OCI-LY7 (cell line): Measurements from ENCODE around the gene RAD23A. TPM values are rescaled to one million over a fixed set of nuclear protein-coding genes. Genes with fewer than 3 reads are reported as not detected.

ENCODE experiments used
- BruUV-seq: library from RNA; stranded (reverse); fragments of 400-500 nt; replicated peaks from 2 replicates; lab custom pipeline; 2021; lab: Mats Ljungman, UMichigan
- CTCF ChIA-PET: fragments of 300-600 bp; sonication (Branson Sonifier 250); formaldehyde crosslinking; loops from one replicate; lab custom pipeline; 2022; ENCODE audit warnings: antibody characterized with exemption; ENCODE audit not compliant: unreplicated experiment; lab: Charles Lee
- POLR2A ChIA-PET: fragments of 300-600 bp; sonication (Branson Sonifier 250); formaldehyde crosslinking; loops from one replicate; lab custom pipeline; 2022; ENCODE audit warnings: antibody characterized with exemption; lab: Charles Lee
- DNase-seq: peaks from one replicate; pipeline ENCODE4 v3.0.0-alpha.2; 2015; ENCODE audit warnings: low spot score
- H2AFZ ChIP-seq: fragments of 200-600 bp; sonication (generic), shearing (Covaris generic); 2 replicates; pipeline ENCODE4 v1.6.1; 2014; ENCODE audit warnings: mild to moderate bottlenecking, antibody characterized with exemption, low read length, moderate library complexity
- H3K27ac ChIP-seq: fragments of 200-600 bp; sonication (generic); 2 replicates; pipeline ENCODE4 v1.5.1; 2014; ENCODE audit warnings: mixed run types, low read depth, mild to moderate bottlenecking, moderate library complexity, low read length, inconsistent platforms; ENCODE audit not compliant: poor library complexity, severe bottlenecking
- H3K36me3 ChIP-seq: fragments of 200-600 bp; sonication (generic); 2 replicates; pipeline ENCODE4 v1.6.1; 2014; ENCODE audit warnings: mild to moderate bottlenecking, antibody characterized with exemption, low read length, moderate library complexity, mixed read lengths; ENCODE audit not compliant: insufficient read depth
- H3K4me1 ChIP-seq: fragments of 200-600 bp; sonication (generic); 2 replicates; pipeline ENCODE4 v1.5.1; 2014; ENCODE audit warnings: mild to moderate bottlenecking, low read length; ENCODE audit not compliant: insufficient read depth, poor library complexity, severe bottlenecking
- H3K4me2 ChIP-seq: fragments of 200-600 bp; sonication (generic); 2 replicates; pipeline ENCODE4 v1.6.1; 2014; ENCODE audit warnings: mild to moderate bottlenecking, low read length
- H3K4me3 ChIP-seq: fragments of 200-600 bp; sonication (generic); 2 replicates; pipeline ENCODE4 v1.5.1; 2014; ENCODE audit warnings: mild to moderate bottlenecking, low read depth, low read length; ENCODE audit not compliant: poor library complexity, severe bottlenecking
- H3K79me2 ChIP-seq: fragments of 200-600 bp; sonication (generic); 2 replicates; pipeline ENCODE4 v1.6.1; 2016; ENCODE audit warnings: low read depth, mild to moderate bottlenecking, low read length, moderate library complexity, mixed read lengths; ENCODE audit not compliant: insufficient read depth
- H3K9me2 ChIP-seq: fragments of 200-600 bp; sonication (generic); 2 replicates; pipeline ENCODE4 v1.6.1; 2016; ENCODE audit warnings: mild to moderate bottlenecking, low read length, mixed read lengths; ENCODE audit not compliant: insufficient read depth
- H3K9me3 ChIP-seq: fragments of 200-600 bp; sonication (generic); 2 replicates; pipeline ENCODE4 v1.6.1; 2014; ENCODE audit warnings: mild to moderate bottlenecking, mixed run types, low read length, mixed read lengths
- H4K20me1 ChIP-seq: fragments of 200-600 bp; sonication (generic); 2 replicates; pipeline ENCODE4 v1.6.1; 2014; ENCODE audit warnings: mild to moderate bottlenecking, antibody characterized with exemption, low read length, moderate library complexity, mixed read lengths; ENCODE audit not compliant: insufficient read depth
- EZH2phosphoT487 ChIP-seq: fragments of 200-600 bp; sonication (generic); IDR thresholded peaks from 2 replicates; pipeline ENCODE4 v1.6.1; 2018; ENCODE audit warnings: low read depth, borderline replicate concordance, mild to moderate bottlenecking, mixed run types, antibody characterized with exemption, low read length, moderate library complexity, mixed read lengths
- intact Hi-C: fragments of 100-400 bp; cut with micrococcal nuclease; formaldehyde crosslinking; loops from one replicate; pipeline ENCODE4 v1.10.0; 2022; ENCODE audit not compliant: unreplicated experiment
- total RNA-seq, 2 experiments: library from RNA; depleted of rRNA in 1 of 2; stranded (reverse); fragments of >200 nt in 1 of 2; shearing (Covaris generic) in 1 of 2; gene quantifications; 2 replicates each; pipeline ENCODE4 v1.2.3, GENCODE V29; 2014 to 2022
- TF ChIP-seq, protein P1 (sequence below): fragments of 200-600 bp; sonication (generic); conservative IDR thresholded peaks from 2 replicates; pipeline ENCODE4 v1.5.1; 2014; ENCODE audit warnings: mild to moderate bottlenecking, antibody characterized with exemption, low read length, moderate library complexity, mixed read lengths

The RAD23A gene
- total RNA-seq, 2 experiments from 2014 or later: 171 to 237 TPM

DNA sequence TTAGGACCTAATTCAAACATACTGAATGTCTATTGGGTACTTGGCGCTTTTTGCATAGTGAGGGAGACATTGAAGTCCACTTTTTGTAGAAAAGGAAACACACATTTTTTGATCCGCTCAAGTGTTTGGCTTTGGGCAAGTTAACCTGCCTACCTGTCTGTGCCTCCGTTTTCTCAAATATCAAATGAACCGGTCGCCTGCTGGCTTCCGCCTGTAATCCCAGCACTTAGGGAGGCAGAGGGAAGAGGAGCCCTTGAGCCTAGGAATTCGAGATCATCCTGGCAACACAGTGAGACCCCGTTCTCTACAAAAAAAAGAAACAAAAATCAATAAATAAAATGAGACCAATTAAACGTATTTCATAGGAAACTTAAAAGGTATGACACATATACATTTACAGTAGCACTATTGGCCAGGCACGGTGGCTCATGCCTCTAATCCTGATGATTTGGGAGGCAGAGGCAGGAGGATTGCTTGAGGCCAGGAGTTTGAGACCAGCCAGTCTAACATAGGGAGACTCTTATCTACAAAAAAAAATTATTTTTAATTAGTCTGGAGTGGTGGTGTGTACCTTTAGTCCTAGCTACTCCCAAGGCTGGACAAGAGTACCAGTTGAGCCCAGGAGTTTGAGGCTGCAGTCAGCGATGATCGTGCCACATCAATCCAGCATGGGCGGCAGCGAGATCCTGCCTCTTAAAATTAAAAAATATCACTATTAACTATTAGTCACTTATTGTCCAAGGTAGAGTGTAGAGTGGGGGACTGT is 1.3 kb downstream of the RAD23A start:
- H3K4me3 ChIP-seq: peak overlapping the region; percentile 88
- peaks cover 45% of the 10 kb centered on the region for H3K4me1 ChIP-seq
- POLR2A ChIA-PET: interaction anchor here (0.9 to 1.1 kb wide), 3 partner anchors 9 to 208 kb away, joined by 3 to 4 read pairs (median 4); no protein-coding TSS in a partner anchor
- peaks cover 90% of the 10 kb centered on the region for H3K36me3 ChIP-seq
- no peak overlapping the region for H2AFZ ChIP-seq
- peak overlapping the region; percentile 64 for H3K27ac ChIP-seq
- no peaks in the 10 kb centered on the region for H3K9me3 ChIP-seq
- TF ChIP-seq, protein P1, sequence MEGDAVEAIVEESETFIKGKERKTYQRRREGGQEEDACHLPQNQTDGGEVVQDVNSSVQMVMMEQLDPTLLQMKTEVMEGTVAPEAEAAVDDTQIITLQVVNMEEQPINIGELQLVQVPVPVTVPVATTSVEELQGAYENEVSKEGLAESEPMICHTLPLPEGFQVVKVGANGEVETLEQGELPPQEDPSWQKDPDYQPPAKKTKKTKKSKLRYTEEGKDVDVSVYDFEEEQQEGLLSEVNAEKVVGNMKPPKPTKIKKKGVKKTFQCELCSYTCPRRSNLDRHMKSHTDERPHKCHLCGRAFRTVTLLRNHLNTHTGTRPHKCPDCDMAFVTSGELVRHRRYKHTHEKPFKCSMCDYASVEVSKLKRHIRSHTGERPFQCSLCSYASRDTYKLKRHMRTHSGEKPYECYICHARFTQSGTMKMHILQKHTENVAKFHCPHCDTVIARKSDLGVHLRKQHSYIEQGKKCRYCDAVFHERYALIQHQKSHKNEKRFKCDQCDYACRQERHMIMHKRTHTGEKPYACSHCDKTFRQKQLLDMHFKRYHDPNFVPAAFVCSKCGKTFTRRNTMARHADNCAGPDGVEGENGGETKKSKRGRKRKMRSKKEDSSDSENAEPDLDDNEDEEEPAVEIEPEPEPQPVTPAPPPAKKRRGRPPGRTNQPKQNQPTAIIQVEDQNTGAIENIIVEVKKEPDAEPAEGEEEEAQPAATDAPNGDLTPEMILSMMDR: no peak
- TF ChIP-seq EZH2phosphoT487: no peak
- BruUV-seq: TSS peak; percentile 39
- DNase-seq: no peak
- H3K9me2 ChIP-seq: no peaks in the 10 kb centered on the region
- peaks cover 28% of the 10 kb centered on the region for H3K79me2 ChIP-seq
- CTCF ChIA-PET: no interaction called here
- intact Hi-C loops: no loop called here
- peak overlapping the region; percentile 95 for H3K4me2 ChIP-seq
- H4K20me1 ChIP-seq: peaks cover 14% of the 10 kb centered on the region; the same call in 1 of the 2 replicates

GRCh38 chr19:12947702-12948611 is 2.3 kb downstream of the RAD23A start:
- Histone ChIP-seq H3K4me1 (peaks cover 36% of the 10 kb centered on the region), H3K4me3 (peak overlapping the region; percentile 88), H3K27ac (no peak overlapping the region), H3K9me3 (no peaks in the 10 kb centered on the region), H3K9me2 (no peaks in the 10 kb centered on the region), H4K20me1 (peaks cover 14% of the 10 kb centered on the region; the same call in 1 of the 2 replicates), H3K79me2 (peaks cover 20% of the 10 kb centered on the region), H2AFZ (no peak overlapping the region), H3K4me2 (peak overlapping the region; percentile 95), H3K36me3 (peaks cover 89% of the 10 kb centered on the region)
- intact Hi-C loops: no loop called here
- ChIA-PET CTCF (no interaction called here), POLR2A (no interaction called here)
- TF ChIP-seq, protein P1: no peak
- TF ChIP-seq EZH2phosphoT487: no peak
- BruUV-seq: no TSS peak
- no peak for DNase-seq
